ENCODE measurements around the gene SH3D19. TPM values are rescaled to one million over a fixed set of nuclear protein-coding genes. Genes with fewer than 3 reads are reported as not detected.

The SH3D19 gene
- total RNA-seq, 4 donors from 2014 or later: 35.6 to 73.1 (median 50.5) TPM

- no peak for TF ChIP-seq POLR2A (IDR thresholded peaks at IDR 0.05)
- TF ChIP-seq CTCF (IDR thresholded peaks at IDR 0.05 in 4 of 5, conservative IDR thresholded peaks at IDR 0.05 in 1 of 5): no peak
- in situ Hi-C loops (cut with MboI; ENCODE audit: low sequenced_read_pairs in 4 of 4) (no loop called here), intact Hi-C loops (cut with DNase I; ENCODE audit: low total_unique reads) (no loop called here)
- DNase-seq (no peak), ATAC-seq (peak in 1 of 2 donors; percentile 18)
- Histone ChIP-seq H3K27me3 (no peaks in the 10 kb centered on the region), H3K4me1 (peaks cover 0 to 1% of the 10 kb centered on the region in 2 donors), H3K27ac (peak overlapping the region in 2 of 4 donors; percentile 14 to 34), H3K9me3 (no peaks in the 10 kb centered on the region), H3K36me3 (peaks cover 0 to 33% of the 10 kb centered on the region in 2 donors), H3K4me3 (no peak overlapping the region)
Observed at GRCh38 chr4:151174784-151175183, 150.6 kb downstream of the SH3D19 start.

GRCh38 chr4:151173871-151174270 is 151.5 kb downstream of the SH3D19 start:
- Histone ChIP-seq H3K27me3 (no peaks in the 10 kb centered on the region), H3K4me1 (peaks cover 0 to 4% of the 10 kb centered on the region in 2 donors), H3K27ac (peak overlapping the region in 2 of 4 donors; percentile 20 to 34), H3K9me3 (no peaks in the 10 kb centered on the region), H3K36me3 (peaks cover 0 to 33% of the 10 kb centered on the region in 2 donors), H3K4me3 (no peak overlapping the region)
- TF ChIP-seq CTCF (IDR thresholded peaks at IDR 0.05 in 4 of 5, conservative IDR thresholded peaks at IDR 0.05 in 1 of 5): no peak
- ATAC-seq (peak; percentile 51 to 54), DNase-seq (peak; percentile 38 to 58)
- in situ Hi-C loops (cut with MboI; ENCODE audit: low sequenced_read_pairs in 4 of 4) (no loop called here), intact Hi-C loops (cut with DNase I; ENCODE audit: low total_unique reads) (no loop called here)

GRCh38 chr4:151169900-151170299 is 155.5 kb downstream of the SH3D19 start:
- intact Hi-C loops (cut with DNase I; ENCODE audit: low total_unique reads): loop anchor here (10.0 kb wide), 1 partner anchor 155 kb away; the partner anchor contains the start of gene SH3D19
- peaks cover 0 to 15% of the 10 kb centered on the region in 2 donors for H3K36me3 ChIP-seq
- no peak for ATAC-seq

GRCh38 chr4:151169223-151169622 is 156.2 kb downstream of the SH3D19 start:
- H3K9me3 ChIP-seq: no peaks in the 10 kb centered on the region
- peaks cover 0 to 8% of the 10 kb centered on the region in 2 donors for H3K36me3 ChIP-seq
- TF ChIP-seq POLR2A (IDR thresholded peaks at IDR 0.05): no peak
- H3K4me1 ChIP-seq: peaks cover 4 to 17% of the 10 kb centered on the region in 2 donors
- no peaks in the 10 kb centered on the region for H3K27me3 ChIP-seq
- intact Hi-C loops (cut with DNase I; ENCODE audit: low total_unique reads) (loop anchor here (10.0 kb wide), 1 partner anchor 156 kb away; the partner anchor contains the start of gene SH3D19), in situ Hi-C loops (cut with MboI; ENCODE audit: low sequenced_read_pairs in 4 of 4) (no loop called here)
- DNase-seq (peak; percentile 43 to 62), ATAC-seq (peak; percentile 62 to 75)
- H3K4me3 ChIP-seq: no peak overlapping the region
- H3K27ac ChIP-seq: peak overlapping the region in 3 of 4 donors; percentile 33 to 48 (median 35)

More at GRCh38 chr4:151169900-151170299, 155.5 kb downstream of the SH3D19 start:
- H3K4me1 ChIP-seq: peaks cover 4 to 17% of the 10 kb centered on the region in 2 donors
- H3K27ac ChIP-seq: peak overlapping the region in 3 of 4 donors; percentile 1 to 48 (median 33)
- no peaks in the 10 kb centered on the region for H3K27me3 ChIP-seq
- no peak overlapping the region for H3K4me3 ChIP-seq
- DNase-seq: no peak
- in situ Hi-C loops (cut with MboI; ENCODE audit: low sequenced_read_pairs in 4 of 4): no loop called here
- TF ChIP-seq POLR2A (IDR thresholded peaks at IDR 0.05) (no peak), CTCF (IDR thresholded peaks at IDR 0.05 in 4 of 5, conservative IDR thresholded peaks at IDR 0.05 in 1 of 5) (no peak)
- H3K9me3 ChIP-seq: no peaks in the 10 kb centered on the region

GRCh38 chr4:151167561-151167960 is 157.8 kb downstream of the SH3D19 start:
- no peak overlapping the region for H3K27ac ChIP-seq
- H3K27me3 ChIP-seq: no peaks in the 10 kb centered on the region
- H3K36me3 ChIP-seq: no peaks in the 10 kb centered on the region
- DNase-seq: no peak
- H3K4me1 ChIP-seq: peaks cover 4 to 21% of the 10 kb centered on the region in 2 donors
- in situ Hi-C loops (cut with MboI; ENCODE audit: low sequenced_read_pairs in 4 of 4): no loop called here
- ATAC-seq: no peak
- H3K9me3 ChIP-seq: no peaks in the 10 kb centered on the region
- H3K4me3 ChIP-seq: no peak overlapping the region
- intact Hi-C loops (cut with DNase I; ENCODE audit: low total_unique reads): loop anchor here (10.0 kb wide), 1 partner anchor 157 kb away; the partner anchor contains the start of gene SH3D19
- no peak for TF ChIP-seq CTCF (IDR thresholded peaks at IDR 0.05 in 4 of 5, conservative IDR thresholded peaks at IDR 0.05 in 1 of 5)
- no peak for TF ChIP-seq POLR2A (IDR thresholded peaks at IDR 0.05)
